ENCODE data around the gene PSD.

DNA sequence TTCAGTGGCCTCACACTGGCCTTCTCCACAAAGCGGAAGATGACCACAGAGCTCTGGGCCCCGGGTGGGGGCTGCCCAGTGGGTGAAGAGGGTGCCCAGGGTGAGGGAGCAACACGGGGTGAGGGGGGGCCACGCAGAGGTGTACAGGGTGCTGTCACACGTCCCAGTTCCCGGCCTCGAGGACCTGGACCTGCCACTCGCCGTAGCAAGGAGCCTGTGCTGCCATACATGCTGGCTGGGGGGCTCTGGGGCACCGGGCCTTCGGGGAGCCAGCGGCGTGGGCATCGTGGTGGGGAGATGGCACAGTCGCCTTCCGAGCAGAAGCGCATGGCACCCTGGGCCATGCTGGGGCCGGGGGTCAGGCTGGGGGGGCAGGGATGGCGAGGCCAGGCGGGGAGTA is 1.9 kb downstream of the PSD start:
- TF ChIP-seq EZH2 (IDR thresholded peaks at IDR 0.05) (no peak), POLR2AphosphoS5 (IDR thresholded peaks at IDR 0.05; ENCODE audit: borderline replicate concordance, low read depth, low read length) (no peak), FOXP2 (optimal IDR thresholded peaks at IDR 0.05; ENCODE audit: control extremely low read depth, extremely low read length, insufficient read depth) (no peak)

Data from SK-N-MC (cell line).